GM13977 (cell line): Measurements from ENCODE around the gene ABCD1.

Experiments used
- DNase-seq: peaks from one replicate; pipeline ENCODE4 v3.0.0; 2012; ENCODE audit warnings: low spot score
- in situ Hi-C: fragments of 300-500 bp; cut with MboI; formaldehyde crosslinking; loops from one replicate; pipeline ENCODE4 v1.12.0; 2022; ENCODE audit warnings: low sequenced_read_pairs, low pct_unique_long_range_greater_than_20kb, mixed read lengths, inconsistent platforms; ENCODE audit not compliant: unreplicated experiment
- TF ChIP-seq, protein P1 (sequence below): IDR thresholded peaks from 2 replicates; pipeline ENCODE4 v1.5.1; 2012; ENCODE audit warnings: mild to moderate bottlenecking, control low read depth; ENCODE audit not compliant: insufficient read depth; ENCODE audit errors: extremely low read depth, missing control alignments

ABCD1 gene

DNA sequence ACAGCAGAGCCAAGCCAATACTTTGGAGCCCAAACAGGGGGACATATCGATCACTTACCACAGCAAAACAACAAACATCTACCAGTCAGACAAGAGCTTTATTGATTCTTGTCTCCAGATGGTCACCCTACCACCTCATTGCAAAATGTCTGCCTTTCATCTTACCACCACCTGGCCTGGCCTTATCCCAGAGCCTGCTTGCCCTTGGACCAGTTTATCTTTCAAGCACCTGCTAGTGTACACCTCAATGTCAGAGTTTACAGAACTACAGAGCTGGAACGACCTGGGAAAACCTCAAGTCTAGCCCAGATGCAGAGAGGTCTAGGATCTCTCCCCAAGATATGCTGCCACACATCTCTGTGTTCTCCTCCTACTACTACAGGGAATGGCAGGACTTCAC is 5.0 kb upstream of the ABCD1 start:
- in situ Hi-C loops = no loop called here
- DNase-seq = no peak
- TF ChIP-seq, protein P1, sequence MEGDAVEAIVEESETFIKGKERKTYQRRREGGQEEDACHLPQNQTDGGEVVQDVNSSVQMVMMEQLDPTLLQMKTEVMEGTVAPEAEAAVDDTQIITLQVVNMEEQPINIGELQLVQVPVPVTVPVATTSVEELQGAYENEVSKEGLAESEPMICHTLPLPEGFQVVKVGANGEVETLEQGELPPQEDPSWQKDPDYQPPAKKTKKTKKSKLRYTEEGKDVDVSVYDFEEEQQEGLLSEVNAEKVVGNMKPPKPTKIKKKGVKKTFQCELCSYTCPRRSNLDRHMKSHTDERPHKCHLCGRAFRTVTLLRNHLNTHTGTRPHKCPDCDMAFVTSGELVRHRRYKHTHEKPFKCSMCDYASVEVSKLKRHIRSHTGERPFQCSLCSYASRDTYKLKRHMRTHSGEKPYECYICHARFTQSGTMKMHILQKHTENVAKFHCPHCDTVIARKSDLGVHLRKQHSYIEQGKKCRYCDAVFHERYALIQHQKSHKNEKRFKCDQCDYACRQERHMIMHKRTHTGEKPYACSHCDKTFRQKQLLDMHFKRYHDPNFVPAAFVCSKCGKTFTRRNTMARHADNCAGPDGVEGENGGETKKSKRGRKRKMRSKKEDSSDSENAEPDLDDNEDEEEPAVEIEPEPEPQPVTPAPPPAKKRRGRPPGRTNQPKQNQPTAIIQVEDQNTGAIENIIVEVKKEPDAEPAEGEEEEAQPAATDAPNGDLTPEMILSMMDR = no peak

DNA sequence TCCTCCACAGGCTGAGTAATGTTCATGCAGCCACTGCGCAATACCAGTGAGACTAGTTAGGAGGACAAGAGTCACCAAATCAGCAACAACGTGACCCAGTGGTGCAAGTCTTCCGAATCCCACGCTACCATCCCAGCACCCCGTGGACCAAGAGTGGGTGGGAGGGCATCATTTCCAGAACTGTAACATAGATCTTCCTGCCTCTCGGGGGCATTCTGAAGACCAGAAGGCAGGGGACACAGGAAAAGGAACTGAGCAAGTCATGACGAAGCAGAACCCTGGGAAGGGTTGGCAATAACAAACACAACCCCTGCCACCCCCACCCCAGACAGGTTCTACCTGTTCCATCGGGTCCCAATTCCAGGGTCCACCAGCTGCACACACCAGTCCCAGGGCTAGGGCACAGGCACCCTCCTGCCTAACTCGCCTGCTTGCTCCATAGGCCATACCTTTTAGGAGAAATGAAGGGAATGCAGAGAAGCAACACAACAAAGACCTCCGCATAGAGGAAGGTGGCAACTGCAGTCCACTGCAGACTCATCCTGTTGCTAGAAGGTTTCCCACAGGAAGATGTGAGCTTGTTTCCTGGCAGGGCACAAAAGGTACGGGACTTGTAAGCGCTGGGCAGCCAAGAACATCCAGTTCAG is 1.8 kb upstream of the ABCD1 start:
- in situ Hi-C loops = no loop called here
- DNase-seq = no peak
- TF ChIP-seq, protein P1 = no peak

DNA sequence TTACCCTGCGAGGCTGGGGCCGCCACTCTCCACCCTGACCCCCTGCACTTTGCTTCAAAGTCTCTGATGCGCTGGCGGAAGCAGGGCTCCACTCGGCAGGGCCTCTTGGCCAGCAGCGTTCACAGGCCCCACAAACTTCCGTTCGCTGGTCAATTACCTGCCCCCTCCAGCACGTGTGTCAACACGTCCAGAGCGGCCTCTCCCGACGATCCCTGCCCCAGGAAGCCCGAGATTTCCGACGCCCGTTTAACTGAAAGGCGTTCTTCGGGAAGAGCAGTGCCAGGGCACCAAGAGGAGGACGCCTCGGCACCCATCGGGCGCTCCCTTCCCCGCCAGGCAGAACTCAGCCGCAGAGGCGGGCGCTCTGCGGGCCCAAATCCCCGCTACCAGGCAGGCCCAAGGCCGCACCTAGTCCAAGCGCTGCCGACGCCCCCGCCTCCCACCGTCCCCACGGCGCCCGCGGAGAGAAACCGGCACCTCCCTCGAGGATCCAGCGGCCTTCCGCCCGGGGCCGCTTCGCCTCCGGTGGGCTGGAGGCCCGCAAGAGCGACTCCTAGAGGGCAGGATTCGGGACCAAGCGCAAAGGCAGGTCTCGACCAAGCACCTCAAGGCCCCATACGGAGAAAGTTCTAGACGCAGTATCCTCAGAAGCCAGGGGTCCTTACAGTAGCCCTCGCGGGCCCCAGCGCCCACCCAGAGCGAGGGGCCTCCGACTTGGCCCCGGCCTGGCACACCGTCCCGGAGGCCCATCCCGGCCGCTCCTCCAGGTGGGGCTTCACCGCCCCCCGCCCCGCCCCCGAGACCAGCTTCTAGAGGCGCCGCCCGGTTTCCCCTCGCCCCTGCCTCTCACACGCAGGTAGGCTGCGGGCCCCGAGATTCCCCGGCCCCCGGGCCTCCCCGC is 1.1 kb upstream of the ABCD1 start:
- in situ Hi-C loops = no loop called here
- TF ChIP-seq, protein P1 = peak; percentile 62
- DNase-seq = peak; percentile 74

DNA sequence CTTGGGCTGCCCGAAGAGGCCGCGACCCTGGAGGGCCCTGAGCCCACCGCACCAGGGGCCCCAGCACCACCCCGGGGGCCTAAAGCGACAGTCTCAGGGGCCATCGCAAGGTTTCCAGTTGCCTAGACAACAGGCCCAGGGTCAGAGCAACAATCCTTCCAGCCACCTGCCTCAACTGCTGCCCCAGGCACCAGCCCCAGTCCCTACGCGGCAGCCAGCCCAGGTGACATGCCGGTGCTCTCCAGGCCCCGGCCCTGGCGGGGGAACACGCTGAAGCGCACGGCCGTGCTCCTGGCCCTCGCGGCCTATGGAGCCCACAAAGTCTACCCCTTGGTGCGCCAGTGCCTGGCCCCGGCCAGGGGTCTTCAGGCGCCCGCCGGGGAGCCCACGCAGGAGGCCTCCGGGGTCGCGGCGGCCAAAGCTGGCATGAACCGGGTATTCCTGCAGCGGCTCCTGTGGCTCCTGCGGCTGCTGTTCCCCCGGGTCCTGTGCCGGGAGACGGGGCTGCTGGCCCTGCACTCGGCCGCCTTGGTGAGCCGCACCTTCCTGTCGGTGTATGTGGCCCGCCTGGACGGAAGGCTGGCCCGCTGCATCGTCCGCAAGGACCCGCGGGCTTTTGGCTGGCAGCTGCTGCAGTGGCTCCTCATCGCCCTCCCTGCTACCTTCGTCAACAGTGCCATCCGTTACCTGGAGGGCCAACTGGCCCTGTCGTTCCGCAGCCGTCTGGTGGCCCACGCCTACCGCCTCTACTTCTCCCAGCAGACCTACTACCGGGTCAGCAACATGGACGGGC is 579 bp downstream of the ABCD1 start:
- peak; percentile 63 for DNase-seq
- in situ Hi-C loops = no loop called here

DNA sequence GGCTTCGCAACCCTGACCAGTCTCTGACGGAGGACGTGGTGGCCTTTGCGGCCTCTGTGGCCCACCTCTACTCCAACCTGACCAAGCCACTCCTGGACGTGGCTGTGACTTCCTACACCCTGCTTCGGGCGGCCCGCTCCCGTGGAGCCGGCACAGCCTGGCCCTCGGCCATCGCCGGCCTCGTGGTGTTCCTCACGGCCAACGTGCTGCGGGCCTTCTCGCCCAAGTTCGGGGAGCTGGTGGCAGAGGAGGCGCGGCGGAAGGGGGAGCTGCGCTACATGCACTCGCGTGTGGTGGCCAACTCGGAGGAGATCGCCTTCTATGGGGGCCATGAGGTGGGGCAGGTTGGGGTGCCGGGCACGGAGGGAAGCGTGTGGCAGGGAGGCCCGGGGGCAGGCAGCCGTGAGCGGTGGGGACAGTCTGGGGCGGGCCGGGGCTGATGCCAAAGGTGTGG is 1.2 kb downstream of the ABCD1 start:
- in situ Hi-C loops = no loop called here
- TF ChIP-seq, protein P1 = no peak
- DNase-seq = no peak

More for the DNA sequence above, 579 bp downstream of the ABCD1 start:
- TF ChIP-seq, protein P1 = no peak

DNA sequence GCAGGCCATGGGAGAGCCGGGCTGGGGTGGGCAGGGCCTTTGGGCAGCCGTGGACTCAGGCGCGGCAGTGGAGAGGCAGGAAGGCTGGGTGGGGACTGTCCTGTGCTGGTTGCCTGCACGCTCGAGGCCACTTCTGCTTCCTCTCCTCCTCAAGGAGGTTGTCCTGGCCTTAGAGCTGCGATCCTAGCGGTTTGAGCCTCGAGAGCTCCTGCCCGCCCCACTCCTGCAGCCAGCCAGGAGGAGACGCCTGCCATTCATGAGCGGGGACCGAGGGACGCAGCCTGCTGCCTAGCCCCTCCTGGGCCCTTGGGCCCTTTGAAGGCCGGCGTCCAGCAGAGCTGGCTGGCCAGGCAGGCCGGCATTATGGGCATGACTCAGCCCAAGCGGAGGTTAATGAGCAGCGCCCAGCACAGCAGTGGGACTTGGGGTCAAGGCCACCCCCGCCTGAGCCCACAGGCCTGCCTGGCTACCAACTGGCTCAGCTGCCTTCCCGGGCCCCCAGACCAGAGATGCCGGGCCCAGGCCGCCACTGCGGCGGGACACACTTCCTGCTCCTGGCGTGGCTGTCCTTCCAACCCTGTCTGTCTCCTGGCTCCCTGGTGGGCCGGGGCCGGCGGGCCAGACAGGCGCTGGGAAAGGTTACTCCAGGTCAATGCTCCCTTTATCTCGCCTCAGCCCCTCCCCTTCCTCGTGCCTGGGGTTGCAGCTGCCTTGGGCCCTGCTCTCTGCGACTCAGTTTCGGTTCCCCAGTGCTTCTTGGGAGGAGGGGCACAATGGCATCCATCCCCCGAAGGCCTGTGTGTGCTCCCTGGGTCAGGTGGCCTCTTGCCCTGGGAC is 1.8 kb downstream of the ABCD1 start:
- DNase-seq = peak; percentile 84
- in situ Hi-C loops = no loop called here
- TF ChIP-seq, protein P1 = no peak
